OCI-LY1 (cell line): ENCODE results near the gene ABCG2.

Source experiments
- CTCF ChIP-seq: fragments of 200-600 bp; sonication (generic), shearing (Covaris generic); IDR thresholded peaks from 2 replicates; pipeline ENCODE4 v1.5.1; 2017; ENCODE audit warnings: mild to moderate bottlenecking, antibody characterized with exemption, low read length, moderate library complexity, mixed read lengths
- EZH2 ChIP-seq: fragments of 200-600 bp; sonication (generic), shearing (Covaris generic); IDR thresholded peaks from 2 replicates; pipeline ENCODE4 v1.8.0; 2017; ENCODE audit warnings: borderline replicate concordance, mixed run types, mild to moderate bottlenecking, antibody characterized with exemption, low read length, moderate library complexity, mixed read lengths

- TF ChIP-seq CTCF (no peak), EZH2 (no peak)
Measured at GRCh38 chr4:88041626-88042025, 116.8 kb downstream of the ABCG2 start.
